Right lobe of liver (tissue), 6 donors: ENCODE results near the gene KRT39. TPM values are rescaled to one million over a fixed set of nuclear protein-coding genes. Genes with fewer than 3 reads are reported as not detected.
"Not testable (repeated sequence)": the region's sequence is repeated elsewhere in the genome, so short reads cannot be mapped to it uniquely, and the experiment has no call there.

Experiments used
- ATAC-seq, 4 donors: fragments of 200-7000 bp; cut with Tn5 transposase; one replicate each; pipeline ENCODE4 v1.9.1; 2020; ENCODE audit warnings: mild to moderate bottlenecking in 4 of 4, moderate library complexity in 4 of 4
- DNase-seq, 3 donors: peaks; one replicate each; pipeline ENCODE4 v3.0.0-alpha.2; 2020
- H3K27ac ChIP-seq, 3 donors: fragments of 200-600 bp; one replicate each; pipeline ENCODE4 v1.8.0; 2022
- H3K27me3 ChIP-seq, 2 donors: fragments of 200-600 bp; one replicate each; pipeline ENCODE4 v1.8.0; 2022
- H3K36me3 ChIP-seq, 4 donors: fragments of 200-600 bp; sonication (generic) in 1 of 4; one replicate each; pipeline versions ENCODE4 v1.5.1 to v1.8.0; 2017 to 2022; ENCODE audit warnings: control low read depth in 1 of 4
- H3K4me1 ChIP-seq, 4 donors: fragments of 200-600 bp; sonication (generic) in 1 of 4; one replicate each; pipeline versions ENCODE4 v1.5.1 to v1.8.0; 2017 to 2022; ENCODE audit warnings: control low read depth in 1 of 4
- H3K4me3 ChIP-seq, 3 donors: fragments of 200-600 bp; one replicate each; pipeline ENCODE4 v1.8.0; 2022
- H3K9me3 ChIP-seq, 4 donors: fragments of 200-600 bp; sonication (generic) in 1 of 4; one replicate each; pipeline versions ENCODE4 v1.5.1 to v1.8.0; 2017 to 2022; ENCODE audit warnings: control low read depth in 1 of 4
- POLR2A ChIP-seq: fragments of 450-650 bp; IDR thresholded peaks from one replicate; pipeline ENCODE4 v1.6.1; 2017; ENCODE audit warnings: antibody characterized with exemption, mild to moderate bottlenecking
- WGBS: methylation state at CpG from one replicate; pipeline ENCODE4 v1.1.6; 2018; ENCODE audit warnings: low coverage, low lambda C conversion rate; ENCODE audit not compliant: insufficient coverage; ENCODE audit errors: missing lambda C conversion rate; 5-methylcytosine and 5-hydroxymethylcytosine counted together
- intact Hi-C, 2 donors: fragments of 100-400 bp; cut with DNase I; formaldehyde crosslinking; loops; one replicate each; pipeline versions ENCODE4 v1.11.2 to v1.14.1; 2022
- total RNA-seq, 6 experiments: library from RNA; depleted of rRNA in 2 of 6; stranded (reverse); fragments of >200 nt in 2 of 6; fragmentation: NEBNext Ultra II Directional in 3 of 6; extraction: Animal tissue kit (Norgen Biotek cat#: 25700) in 3 of 6; gene quantifications; one replicate each; pipeline versions ENCODE4 v1.1.0 to v1.2.4, GENCODE V29; 2016 to 2023
- TF ChIP-seq, protein P1 (sequence below), 4 donors: fragments of 200-600 bp in 3 of 4; fragments of 450-650 bp in 1 of 4; IDR thresholded peaks; one replicate each; pipeline versions ENCODE4 v1.5.1 to v1.8.0; 2016 to 2022; ENCODE audit warnings: antibody characterized with exemption in 4 of 4, mild to moderate bottlenecking in 2 of 4
- donor health status: DM: no; HTN: yes; CAD: no.
- donor health status: DM: no; HTN: no; CAD: no.
- donor health status: DM: no; HTN: no; CAD: no.
- donor health status: DM: no; HTN: yes; CAD: no.
- donor health status: DM: no; HTN: yes; CAD: no.

KRT39 gene
- total RNA-seq, 6 experiments from 2014 or later, result not detected

DNA sequence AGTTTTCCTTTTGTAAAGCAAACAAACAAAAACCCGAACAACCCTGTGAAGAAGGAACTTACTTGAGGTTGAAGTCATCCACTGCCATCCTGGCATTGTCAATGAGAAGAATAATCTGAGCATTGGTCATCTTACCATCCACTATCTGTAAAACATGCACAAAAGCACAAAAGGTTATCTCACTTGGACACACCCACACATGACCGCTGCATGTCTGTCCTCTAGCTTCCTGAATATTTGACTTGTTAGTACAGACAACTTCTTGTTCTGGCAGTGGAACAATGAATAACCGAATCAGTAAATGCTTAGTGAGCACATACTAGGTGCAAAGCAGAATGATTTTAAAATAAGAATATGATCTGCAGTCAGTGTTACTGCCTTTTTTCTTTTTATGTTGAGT lies 35.4 kb downstream of the KRT39 start:
- no peaks in the 10 kb centered on the region for H3K9me3 ChIP-seq
- H3K36me3 ChIP-seq, result no peaks in the 10 kb centered on the region
- intact Hi-C loops, result no loop called here
- DNase-seq (no peak), ATAC-seq (no peak)
- H3K4me1 ChIP-seq, result no peaks in the 10 kb centered on the region
- H3K27ac ChIP-seq, result no peak overlapping the region
- H3K27me3 ChIP-seq, result peaks cover 0 to 4% of the 10 kb centered on the region in 2 donors
- 40% methylated on average over 3 of the region's 3 CpGs for WGBS
- TF ChIP-seq, protein P1, sequence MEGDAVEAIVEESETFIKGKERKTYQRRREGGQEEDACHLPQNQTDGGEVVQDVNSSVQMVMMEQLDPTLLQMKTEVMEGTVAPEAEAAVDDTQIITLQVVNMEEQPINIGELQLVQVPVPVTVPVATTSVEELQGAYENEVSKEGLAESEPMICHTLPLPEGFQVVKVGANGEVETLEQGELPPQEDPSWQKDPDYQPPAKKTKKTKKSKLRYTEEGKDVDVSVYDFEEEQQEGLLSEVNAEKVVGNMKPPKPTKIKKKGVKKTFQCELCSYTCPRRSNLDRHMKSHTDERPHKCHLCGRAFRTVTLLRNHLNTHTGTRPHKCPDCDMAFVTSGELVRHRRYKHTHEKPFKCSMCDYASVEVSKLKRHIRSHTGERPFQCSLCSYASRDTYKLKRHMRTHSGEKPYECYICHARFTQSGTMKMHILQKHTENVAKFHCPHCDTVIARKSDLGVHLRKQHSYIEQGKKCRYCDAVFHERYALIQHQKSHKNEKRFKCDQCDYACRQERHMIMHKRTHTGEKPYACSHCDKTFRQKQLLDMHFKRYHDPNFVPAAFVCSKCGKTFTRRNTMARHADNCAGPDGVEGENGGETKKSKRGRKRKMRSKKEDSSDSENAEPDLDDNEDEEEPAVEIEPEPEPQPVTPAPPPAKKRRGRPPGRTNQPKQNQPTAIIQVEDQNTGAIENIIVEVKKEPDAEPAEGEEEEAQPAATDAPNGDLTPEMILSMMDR (IDR thresholded peaks at IDR 0.05), result no peak
- no peak for TF ChIP-seq POLR2A
- H3K4me3 ChIP-seq, result no peak overlapping the region

DNA sequence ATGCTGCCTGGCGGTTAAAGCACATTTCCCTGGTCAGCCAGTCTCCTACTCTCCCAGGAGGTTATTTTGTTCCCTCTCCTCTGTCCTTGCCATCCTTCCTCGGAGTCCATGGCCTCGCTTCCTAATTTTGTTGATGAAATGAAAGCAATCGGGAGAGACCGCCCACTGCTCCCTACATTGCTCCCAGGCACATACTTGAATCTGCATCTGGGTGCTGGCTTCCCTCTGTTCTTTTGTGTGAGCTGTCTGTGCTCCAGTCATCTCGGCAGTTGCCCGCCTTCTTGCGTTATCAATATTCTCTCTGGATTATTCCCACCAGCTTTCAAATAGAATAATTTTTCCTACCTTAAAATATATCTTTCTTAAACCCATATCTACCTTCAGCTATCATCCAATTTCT lies 40.4 kb downstream of the KRT39 start:
- H3K36me3 ChIP-seq, result no peaks in the 10 kb centered on the region
- no peak overlapping the region for H3K4me3 ChIP-seq
- DNase-seq (no peak), ATAC-seq (no peak)
- H3K9me3 ChIP-seq, result no peaks in the 10 kb centered on the region
- intact Hi-C loops, result no loop called here
- H3K27me3 ChIP-seq, result no peaks in the 10 kb centered on the region
- no peaks in the 10 kb centered on the region for H3K4me1 ChIP-seq
- TF ChIP-seq POLR2A, result no peak
- TF ChIP-seq, protein P1 (IDR thresholded peaks at IDR 0.05), result no peak
- WGBS, result 88% methylated on average over 6 of the region's 8 CpGs
- H3K27ac ChIP-seq, result no peak overlapping the region

DNA sequence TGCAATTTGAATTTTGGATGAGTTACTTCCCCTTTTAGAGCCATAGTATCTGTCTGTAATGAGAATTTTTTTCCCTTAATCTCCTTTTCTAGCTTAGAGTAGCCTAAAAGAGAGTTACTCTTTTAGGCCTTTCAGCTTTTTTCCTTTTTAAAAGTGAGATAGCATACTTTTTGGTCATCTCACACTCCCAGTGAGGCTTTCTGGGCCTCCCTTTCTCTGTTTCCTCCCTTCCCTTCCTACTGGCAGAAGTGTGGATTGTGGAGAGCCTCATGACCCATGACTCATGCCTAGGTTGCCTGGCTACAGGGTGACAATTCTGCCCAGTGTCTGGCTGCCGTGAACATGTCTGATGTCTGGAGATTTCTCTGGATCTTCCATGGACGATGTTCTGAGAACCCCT lies 44.5 kb downstream of the KRT39 start:
- TF ChIP-seq, protein P1 (IDR thresholded peaks at IDR 0.05), result no peak
- TF ChIP-seq POLR2A, result no peak
- H3K36me3 ChIP-seq, result no peaks in the 10 kb centered on the region
- ATAC-seq (peak in 1 of 4 donors; percentile 79), DNase-seq (no peak)
- H3K4me3 ChIP-seq, result no peak overlapping the region
- WGBS, result 47% methylated on average over 2 of the region's 2 CpGs
- intact Hi-C loops, result no loop called here
- no peak overlapping the region for H3K27ac ChIP-seq
- H3K9me3 ChIP-seq, result no peaks in the 10 kb centered on the region
- no peaks in the 10 kb centered on the region for H3K4me1 ChIP-seq
- H3K27me3 ChIP-seq, result no peaks in the 10 kb centered on the region

DNA sequence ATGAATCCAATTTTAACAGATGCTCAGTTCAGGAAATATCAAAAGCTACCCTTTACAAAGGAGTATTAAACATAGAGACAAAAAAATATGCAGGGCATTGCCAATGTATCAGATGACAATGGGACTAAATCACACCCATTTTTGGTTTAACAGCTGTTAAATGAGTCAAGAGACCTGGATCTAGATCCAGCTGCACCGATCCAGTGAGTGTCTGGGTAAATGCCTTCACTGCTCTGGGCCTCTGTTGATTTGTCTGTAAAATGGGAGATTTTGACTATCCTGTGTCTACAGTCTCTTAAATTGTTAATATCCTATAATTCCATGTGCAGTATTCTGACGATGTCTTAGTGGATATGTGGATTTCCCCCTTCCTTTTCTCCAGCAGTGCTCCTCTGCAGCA lies 45.7 kb downstream of the KRT39 start:
- 79% methylated on average over 2 of the region's 2 CpGs for WGBS
- ATAC-seq (no peak), DNase-seq (no peak)
- H3K4me1 ChIP-seq, result no peaks in the 10 kb centered on the region
- H3K27ac ChIP-seq, result no peak overlapping the region
- intact Hi-C loops, result no loop called here
- TF ChIP-seq POLR2A, result no peak
- TF ChIP-seq, protein P1 (IDR thresholded peaks at IDR 0.05), result no peak
- H3K4me3 ChIP-seq, result no peak overlapping the region
- no peaks in the 10 kb centered on the region for H3K27me3 ChIP-seq
- no peaks in the 10 kb centered on the region for H3K9me3 ChIP-seq
- H3K36me3 ChIP-seq, result no peaks in the 10 kb centered on the region

DNA sequence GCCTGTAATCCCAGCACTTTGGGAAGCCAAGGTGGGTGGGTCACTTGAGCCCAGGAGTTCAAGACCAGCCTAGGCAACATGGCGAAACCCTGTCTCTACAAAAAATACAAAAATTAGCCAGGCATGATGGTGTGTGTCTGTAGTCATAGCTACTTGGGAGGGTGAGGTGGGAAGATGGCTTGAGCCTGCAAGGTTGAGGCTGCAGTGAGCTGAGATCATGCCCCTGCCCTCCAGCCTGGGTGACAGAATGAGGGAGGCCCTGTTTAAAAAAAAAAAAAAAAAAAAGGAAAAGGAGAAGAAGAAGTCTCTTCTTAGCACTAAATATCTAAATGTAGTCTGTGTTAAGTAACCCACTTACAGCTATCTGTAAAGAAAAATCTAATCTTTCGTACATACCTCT lies 49.6 kb downstream of the KRT39 start:
- not testable (repeated sequence) for H3K27me3 ChIP-seq, H3K4me1 ChIP-seq, H3K4me3 ChIP-seq, H3K27ac ChIP-seq, H3K36me3 ChIP-seq, DNase-seq, H3K9me3 ChIP-seq, ATAC-seq
- 73% methylated on average over 1 of the region's 2 CpGs for WGBS
- intact Hi-C loops, result loop anchor here in 1 of 2 donors (10.0 kb wide), 1 partner anchor 738 kb away; no protein-coding TSS in a partner anchor
